Stimulated activated CD4-positive, alpha-beta T cell treated with anti-CD3 and anti-CD28 coated beads, TNF-alpha, amount 100 ng/mL, for 1 hour (primary cell): ENCODE data around the gene KCTD2.

ENCODE experiments used
- DNase-seq, 3 donors: peaks; one replicate each; pipeline ENCODE4 v3.0.0-alpha.2; 2020; ENCODE audit warnings: low read depth in 3 of 3, low spot score in 1 of 3

KCTD2 gene

GRCh38 chr17:75094871-75095399 lies 47.9 kb downstream of the KCTD2 start:
- no peak for DNase-seq

DNA sequence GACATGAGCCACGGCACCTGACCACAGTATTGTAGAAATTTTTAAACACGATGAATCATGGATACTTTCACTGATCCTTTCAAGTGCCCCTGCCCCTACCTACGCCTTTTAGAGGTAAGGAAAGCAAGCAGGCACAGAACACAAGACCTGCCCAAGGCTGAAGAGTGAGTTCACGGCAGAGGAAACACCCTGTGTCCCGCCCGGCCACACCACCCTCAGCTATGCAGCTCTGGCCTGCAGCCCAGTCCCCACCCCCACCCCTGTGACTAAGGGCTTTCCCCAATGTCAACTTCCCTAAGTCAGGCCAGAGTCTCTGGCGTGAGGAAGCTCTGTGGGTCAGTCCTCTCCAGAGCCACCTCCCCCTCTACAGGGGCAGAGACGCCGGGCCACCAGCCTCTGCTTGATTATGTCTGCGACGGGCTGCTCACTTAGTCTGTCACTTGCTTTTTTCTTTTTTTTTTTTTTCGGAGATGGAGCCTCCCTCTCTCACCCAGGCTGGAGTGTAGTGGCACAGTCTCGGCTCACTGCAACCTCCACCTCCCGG lies 49.1 kb downstream of the KCTD2 start:
- no peak for DNase-seq

DNA sequence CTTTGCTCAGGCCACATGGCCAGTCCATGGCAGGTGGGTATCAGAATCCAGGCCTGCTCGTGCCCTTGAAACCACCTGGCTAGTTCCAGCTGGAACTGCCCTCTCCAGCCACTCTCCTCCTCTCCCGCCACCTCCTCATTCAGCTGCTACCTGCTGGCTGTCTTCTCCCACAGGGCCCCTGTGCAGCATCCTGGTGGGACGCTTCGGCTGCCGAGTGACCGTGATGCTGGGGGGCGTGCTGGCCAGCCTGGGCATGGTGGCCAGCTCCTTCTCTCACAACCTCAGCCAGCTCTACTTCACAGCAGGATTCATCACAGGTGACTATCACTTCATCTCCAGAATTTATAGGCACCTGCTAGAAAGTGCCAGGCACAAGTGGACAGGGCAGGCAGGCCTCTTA lies 50.8 kb downstream of the KCTD2 start:
- DNase-seq, result no peak

DNA sequence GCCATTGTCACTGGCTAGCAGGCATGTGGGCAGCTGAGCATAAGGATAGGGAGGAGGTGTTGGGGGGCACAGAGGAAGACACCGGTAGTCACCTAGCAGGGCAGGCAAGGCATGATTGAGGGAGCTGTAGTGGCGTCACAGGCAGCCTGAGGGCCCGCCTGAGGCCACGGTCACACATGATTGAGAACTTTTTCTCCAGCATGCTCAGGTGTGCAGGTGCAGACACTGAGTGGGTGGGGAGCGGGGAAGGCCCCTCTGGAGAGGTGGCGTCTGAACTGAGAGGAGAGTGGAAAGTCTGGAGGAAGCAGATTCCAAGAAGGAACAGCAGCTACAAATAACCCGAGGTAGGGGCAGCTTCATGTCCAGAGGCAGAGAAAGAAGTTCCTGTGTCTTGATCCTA lies 51.8 kb downstream of the KCTD2 start:
- DNase-seq, result no peak

DNA sequence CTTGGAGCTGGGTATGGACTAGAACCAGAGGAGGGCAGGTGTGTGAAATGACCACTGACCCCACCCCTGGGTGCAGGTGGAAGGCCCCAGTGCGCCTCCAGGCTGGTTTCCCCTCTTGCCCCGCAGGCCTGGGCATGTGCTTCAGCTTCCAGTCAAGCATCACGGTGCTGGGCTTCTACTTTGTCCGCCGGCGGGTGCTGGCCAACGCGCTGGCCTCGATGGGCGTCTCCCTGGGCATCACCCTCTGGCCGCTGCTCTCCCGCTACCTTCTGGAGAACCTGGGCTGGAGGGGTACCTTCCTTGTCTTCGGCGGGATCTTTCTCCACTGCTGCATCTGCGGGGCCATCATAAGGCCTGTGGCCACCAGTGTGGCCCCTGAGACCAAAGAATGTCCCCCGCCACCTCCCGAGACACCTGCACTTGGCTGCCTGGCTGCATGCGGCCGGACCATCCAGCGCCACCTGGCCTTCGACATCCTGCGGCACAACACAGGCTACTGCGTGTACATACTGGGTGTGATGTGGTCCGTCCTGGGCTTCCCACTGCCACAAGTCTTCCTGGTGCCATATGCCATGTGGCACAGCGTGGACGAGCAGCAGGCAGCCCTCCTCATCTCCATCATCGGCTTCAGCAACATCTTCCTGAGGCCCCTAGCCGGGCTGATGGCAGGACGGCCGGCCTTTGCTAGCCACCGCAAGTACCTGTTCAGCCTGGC lies 53.0 kb downstream of the KCTD2 start:
- no peak for DNase-seq

- DNase-seq, result no peak
Measured at GRCh38 chr17:75102385-75102821, 55.4 kb downstream of the KCTD2 start.

GRCh38 chr17:75103601-75104554 lies 56.9 kb downstream of the KCTD2 start:
- DNase-seq, result no peak

GRCh38 chr17:75105126-75106080 lies 58.4 kb downstream of the KCTD2 start:
- DNase-seq, result no peak

GRCh38 chr17:75108193-75108592 lies 61.2 kb downstream of the KCTD2 start:
- no peak for DNase-seq

- DNase-seq, result no peak
Measured at GRCh38 chr17:75109046-75109406, 62.0 kb downstream of the KCTD2 start.

GRCh38 chr17:75109407-75110233 lies 62.6 kb downstream of the KCTD2 start, which contains the start of gene ARMC7:
TSS of gene ARMC7 (plus strand) at chr17:75109969. CDS start at chr17:75110289, 320 bp downstream.
- peak; percentile 74 to 92 (median 82) for DNase-seq

- no peak for DNase-seq
Measured at GRCh38 chr17:75110234-75110937, 63.4 kb downstream of the KCTD2 start.

DNA sequence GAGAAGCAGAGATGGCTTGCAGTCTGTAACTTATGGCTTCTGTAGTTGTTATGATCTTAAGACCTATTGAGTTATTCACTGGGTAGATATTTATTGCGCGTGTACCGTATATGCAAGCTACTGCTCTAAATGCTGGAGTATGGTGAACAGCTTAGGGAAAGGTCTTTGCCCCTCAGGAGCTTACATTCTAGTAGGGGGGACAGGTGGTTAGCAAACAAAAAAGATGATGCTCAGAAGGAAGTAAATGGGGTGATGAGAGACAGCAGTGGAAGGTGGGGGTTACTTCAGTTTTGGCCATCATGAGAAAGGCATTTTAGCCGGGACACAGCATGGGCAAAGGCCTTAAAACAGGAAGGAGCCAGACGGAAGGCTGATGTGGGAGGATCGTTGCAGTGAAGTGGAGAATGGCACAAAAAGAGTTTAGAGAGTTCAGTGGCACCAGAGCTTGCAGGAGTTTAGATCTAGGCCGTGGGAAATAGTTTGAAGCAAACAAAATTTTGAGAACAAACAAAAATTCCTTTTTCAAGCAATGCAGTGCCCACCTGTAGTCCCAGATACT lies 64.8 kb downstream of the KCTD2 start:
- no peak for DNase-seq

DNA sequence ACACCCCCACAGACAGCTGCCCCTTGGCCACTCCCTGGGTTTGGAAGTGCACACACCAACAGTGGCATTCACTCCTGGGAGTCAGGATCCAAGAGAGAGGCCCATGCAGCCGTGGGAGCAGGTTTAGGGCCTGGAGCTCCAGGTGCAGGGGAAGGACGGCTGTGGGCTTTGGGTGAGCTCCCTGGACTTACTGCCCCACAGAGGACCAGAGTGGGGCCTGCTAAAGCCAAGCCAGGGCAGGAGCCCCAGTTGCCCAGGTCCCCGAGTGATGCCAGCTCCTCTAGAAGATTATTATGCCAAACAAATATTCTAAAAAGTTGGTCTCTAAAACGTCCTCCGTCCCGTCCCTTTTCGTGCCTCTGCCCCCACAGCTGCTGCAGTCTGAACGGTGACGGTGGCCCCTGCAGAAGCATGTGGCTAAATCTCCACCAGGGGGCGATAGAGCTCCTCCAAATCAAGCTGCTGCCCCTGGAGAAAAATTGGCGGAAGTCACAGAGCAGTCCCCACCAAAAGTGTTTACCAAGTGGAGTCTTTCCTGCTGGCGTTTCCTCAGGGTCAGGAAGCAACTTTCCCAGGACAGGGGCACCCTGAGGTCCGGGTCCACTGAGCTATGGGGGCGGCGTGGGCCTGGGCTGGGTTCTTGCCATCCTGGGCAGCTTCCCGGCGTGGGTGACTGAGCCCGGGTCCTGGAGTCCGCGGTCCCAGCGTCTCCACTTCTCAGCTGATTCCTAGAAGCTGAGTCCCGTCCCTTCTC lies 67.0 kb downstream of the KCTD2 start:
- DNase-seq, result peak; percentile 72 to 82 (median 78)

GRCh38 chr17:75114552-75115314 lies 67.7 kb downstream of the KCTD2 start:
- no peak for DNase-seq
